HL-60/S4 (cell line): ENCODE measurements around the gene IL18.
"Not testable (repeated sequence)": the region's sequence is repeated elsewhere in the genome, so short reads cannot be mapped to it uniquely, and the experiment has no call there.

Source experiments
- in situ Hi-C: fragments of 300-500 bp; cut with MboI; formaldehyde crosslinking; loops from 2 replicates; pipeline ENCODE4 v1.14.3; 2022; ENCODE audit warnings: low sequenced_read_pairs

IL18 gene

GRCh38 chr11:112121981-112122615 is 41.8 kb downstream of the IL18 start:
- in situ Hi-C loops: no loop called here

GRCh38 chr11:112118176-112118575 is 45.7 kb downstream of the IL18 start:
- in situ Hi-C loops: no loop called here

GRCh38 chr11:112115386-112115785 is 48.5 kb downstream of the IL18 start:
- in situ Hi-C loops: no loop called here

GRCh38 chr11:112114460-112114859 is 49.4 kb downstream of the IL18 start:
- in situ Hi-C loops: no loop called here

- in situ Hi-C loops: no loop called here
Measured at GRCh38 chr11:112113539-112114457, 50.1 kb downstream of the IL18 start.

GRCh38 chr11:112106070-112106469 is 57.8 kb downstream of the IL18 start:
- in situ Hi-C loops: no loop called here

- in situ Hi-C loops: no loop called here
Measured at GRCh38 chr11:112103446-112103845, 60.4 kb downstream of the IL18 start.

- in situ Hi-C loops: no loop called here
Measured at GRCh38 chr11:112100462-112100861, 63.4 kb downstream of the IL18 start.

GRCh38 chr11:112097734-112098528 is 66.0 kb downstream of the IL18 start:
- in situ Hi-C loops: no loop called here

- in situ Hi-C loops: no loop called here
Measured at GRCh38 chr11:112096194-112096593, 67.7 kb downstream of the IL18 start.

- in situ Hi-C loops: not testable (repeated sequence)
Measured at GRCh38 chr11:112095302-112095701, 68.6 kb downstream of the IL18 start.
